H9 (cell line): ENCODE measurements around the gene MITF. TPM values are rescaled to one million over a fixed set of nuclear protein-coding genes. Genes with fewer than 3 reads are reported as not detected.

Source experiments
- DNase-seq: peaks from one replicate; pipeline ENCODE4 v3.0.0-alpha.2; 2017
- H2AFZ ChIP-seq: one replicate; pipeline ENCODE4 v1.6.1; 2013; ENCODE audit warnings: mild to moderate bottlenecking, low read length, control low read depth, moderate library complexity
- H2AK5ac ChIP-seq: 2 replicates; pipeline ENCODE4 v1.6.1; 2013; ENCODE audit warnings: low read length, control low read depth, mixed read lengths; ENCODE audit not compliant: insufficient read length
- H2BK120ac ChIP-seq: one replicate; pipeline ENCODE4 v1.6.1; 2013; ENCODE audit warnings: low read depth, mild to moderate bottlenecking, low read length, control low read depth, inconsistent platforms; ENCODE audit not compliant: poor library complexity, severe bottlenecking
- H2BK12ac ChIP-seq: 2 replicates; pipeline ENCODE4 v1.6.1; 2013; ENCODE audit warnings: low read length, control low read depth, mixed read lengths, low read depth; ENCODE audit not compliant: insufficient read length
- H2BK15ac ChIP-seq: 2 replicates; pipeline ENCODE4 v1.6.1; 2013; ENCODE audit warnings: low read depth, low read length, control low read depth
- H2BK20ac ChIP-seq: one replicate; pipeline ENCODE4 v1.6.1; 2013; ENCODE audit warnings: low read depth, mild to moderate bottlenecking, low read length, control low read depth, inconsistent platforms; ENCODE audit not compliant: poor library complexity, severe bottlenecking
- H2BK5ac ChIP-seq: 2 replicates; pipeline ENCODE4 v1.6.1; 2013; ENCODE audit warnings: low read length, control low read depth, mixed read lengths; ENCODE audit not compliant: insufficient read length
- H3K14ac ChIP-seq: 2 replicates; pipeline ENCODE4 v1.6.1; 2013; ENCODE audit warnings: low read length, control low read depth; ENCODE audit not compliant: insufficient read depth
- H3K18ac ChIP-seq: 2 replicates; pipeline ENCODE4 v1.6.1; 2013; ENCODE audit warnings: low read depth, mild to moderate bottlenecking, mixed read lengths, low read length, control low read depth; ENCODE audit not compliant: insufficient read length
- H3K23ac ChIP-seq: 2 replicates; pipeline ENCODE4 v1.6.1; 2013; ENCODE audit warnings: low read length, control low read depth, mixed read lengths, low read depth; ENCODE audit not compliant: insufficient read length
- H3K23me2 ChIP-seq: 2 replicates; pipeline ENCODE4 v1.6.1; 2013; ENCODE audit warnings: low read depth, mild to moderate bottlenecking, mixed read lengths, low read length, control low read depth; ENCODE audit not compliant: insufficient read length, poor library complexity, severe bottlenecking
- H3K27ac ChIP-seq: 2 replicates; pipeline ENCODE4 v1.5.1; 2013; ENCODE audit warnings: low read length, control low read depth, mixed read lengths, low read depth; ENCODE audit not compliant: insufficient read length
- H3K27me3 ChIP-seq: 2 replicates; pipeline ENCODE4 v1.6.1; 2013; ENCODE audit warnings: low read length, control low read depth, inconsistent platforms; ENCODE audit not compliant: insufficient read depth
- H3K4ac ChIP-seq: 2 replicates; pipeline ENCODE4 v1.6.1; 2013; ENCODE audit warnings: low read depth, mild to moderate bottlenecking, control low read depth, inconsistent platforms, low read length, moderate library complexity
- H3K4me1 ChIP-seq: 2 replicates; pipeline ENCODE4 v1.6.1; 2013; ENCODE audit warnings: low read length, control low read depth, inconsistent platforms; ENCODE audit not compliant: insufficient read depth
- H3K4me2 ChIP-seq: 2 replicates; pipeline ENCODE4 v1.6.1; 2013; ENCODE audit warnings: low read length, control low read depth, mixed read lengths; ENCODE audit not compliant: insufficient read length, insufficient read depth
- H3K56ac ChIP-seq: 2 replicates; pipeline ENCODE4 v1.6.1; 2013; ENCODE audit warnings: low read depth, mild to moderate bottlenecking, mixed read lengths, low read length, control low read depth; ENCODE audit not compliant: insufficient read length
- H3K79me1 ChIP-seq: 2 replicates; pipeline ENCODE4 v1.6.1; 2013; ENCODE audit warnings: low read depth, mild to moderate bottlenecking, moderate library complexity, low read length, control low read depth, inconsistent platforms; ENCODE audit not compliant: insufficient read depth, poor library complexity, severe bottlenecking
- H3K79me2 ChIP-seq: 2 replicates; pipeline ENCODE4 v1.6.1; 2013; ENCODE audit warnings: low read length, control low read depth, inconsistent platforms; ENCODE audit not compliant: insufficient read depth
- H3K9ac ChIP-seq: 2 replicates; pipeline ENCODE4 v1.6.1; 2013; ENCODE audit warnings: low read length, control low read depth, mixed read lengths; ENCODE audit not compliant: insufficient read length; ENCODE audit errors: extremely low read depth
- H3K9me3 ChIP-seq: one replicate; pipeline ENCODE4 v1.6.1; 2013; ENCODE audit warnings: low read depth, low read length, inconsistent platforms; ENCODE audit not compliant: control insufficient read depth
- H3T11ph ChIP-seq: one replicate; pipeline ENCODE4 v1.6.1; 2013; ENCODE audit warnings: mild to moderate bottlenecking, low read length, control low read depth, inconsistent platforms
- H4K20me1 ChIP-seq: one replicate; pipeline ENCODE4 v1.6.1; 2013; ENCODE audit not compliant: control insufficient read depth, insufficient read length, insufficient read depth
- H4K5ac ChIP-seq: 2 replicates; pipeline ENCODE4 v1.6.1; 2013; ENCODE audit warnings: low read depth, mild to moderate bottlenecking, mixed read lengths, low read length, control low read depth; ENCODE audit not compliant: insufficient read length
- H4K8ac ChIP-seq: replicated peaks from 2 replicates; pipeline ENCODE4 v1.6.1; 2013; ENCODE audit warnings: low read length, control low read depth, mixed read lengths, low read depth; ENCODE audit not compliant: insufficient read length
- H4K91ac ChIP-seq: 2 replicates; pipeline ENCODE4 v1.6.1; 2013; ENCODE audit warnings: low read depth, mild to moderate bottlenecking, moderate library complexity, mixed read lengths, low read length, control low read depth; ENCODE audit not compliant: insufficient read length
- H3K27ac Mint-ChIP-seq, 3 experiments: 2 replicates in 2 of 3; 3 replicates in 1 of 3; pipeline ENCODE4 v1.8.0; 2020 to 2021; ENCODE audit warnings: mixed read lengths in 3 of 3, mild to moderate bottlenecking in 1 of 3, moderate library complexity in 1 of 3
- H3K27me3 Mint-ChIP-seq: 2 replicates; pipeline ENCODE4 v1.8.0; 2021; ENCODE audit warnings: low read depth, mild to moderate bottlenecking, moderate library complexity, mixed read lengths
- H3K36me3 Mint-ChIP-seq, 3 experiments: 2 replicates in 2 of 3; 3 replicates in 1 of 3; pipeline ENCODE4 v1.8.0; 2020 to 2021; ENCODE audit warnings: low read depth in 3 of 3, mixed read lengths in 3 of 3; ENCODE audit not compliant: insufficient read depth in 1 of 3
- H3K4me1 Mint-ChIP-seq, 2 experiments: 2 replicates each; pipeline ENCODE4 v1.8.0; 2020; ENCODE audit warnings: mixed read lengths in 2 of 2
- H3K4me3 Mint-ChIP-seq, 2 experiments: 2 replicates in 1 of 2; 3 replicates in 1 of 2; pipeline ENCODE4 v1.8.0; 2020 to 2021; ENCODE audit warnings: mild to moderate bottlenecking in 2 of 2, mixed read lengths in 2 of 2, moderate library complexity in 1 of 2
- H3K9me3 Mint-ChIP-seq, 2 experiments: 2 replicates in 1 of 2; 3 replicates in 1 of 2; pipeline ENCODE4 v1.8.0; 2020; ENCODE audit warnings: mild to moderate bottlenecking in 2 of 2, mixed read lengths in 2 of 2, moderate library complexity in 1 of 2
- whole genome bisulfite sequencing: extraction: QIAGEN DNeasy Blood & Tissue Kit; methylation state at CpG from one replicate; pipeline ENCODE4 v1.1.7; 2013; ENCODE audit warnings: missing lambda C conversion rate, low lambda C conversion rate, mixed read lengths; ENCODE audit not compliant: insufficient read length; ENCODE audit errors: extremely low coverage; 5-methylcytosine and 5-hydroxymethylcytosine counted together
- total RNA-seq: library from RNA; stranded (reverse); gene quantifications from 2 replicates; pipeline ENCODE4 v1.2.1, GENCODE V29; 2021
- TF ChIP-seq, protein P1 (sequence below): fragments of 200-600 bp; sonication (generic); conservative IDR thresholded peaks from 3 replicates; pipeline ENCODE4 v1.8.0; 2021; ENCODE audit warnings: antibody characterized with exemption, mild to moderate bottlenecking

Gene MITF
- total RNA-seq, 1 experiment from 2014 or later: 0.81 TPM

DNA sequence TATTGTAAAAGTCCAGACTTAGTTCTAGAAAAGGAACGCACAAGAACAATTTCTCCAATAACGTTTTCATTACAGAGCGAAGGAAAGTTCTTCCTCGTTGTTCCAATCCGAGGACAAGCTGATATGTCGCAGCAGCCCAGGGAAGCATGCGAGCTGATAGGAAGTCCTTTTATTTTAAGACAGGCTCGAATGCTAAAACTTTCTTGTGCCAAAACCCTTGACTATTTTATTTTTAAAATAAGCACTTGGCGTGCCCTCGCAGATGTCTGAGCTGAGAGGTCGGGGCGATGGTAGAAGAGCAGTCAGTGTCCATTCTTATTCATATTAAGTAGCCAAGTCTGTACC, 433 bp upstream of the MITF start:
- TF ChIP-seq, protein P1, sequence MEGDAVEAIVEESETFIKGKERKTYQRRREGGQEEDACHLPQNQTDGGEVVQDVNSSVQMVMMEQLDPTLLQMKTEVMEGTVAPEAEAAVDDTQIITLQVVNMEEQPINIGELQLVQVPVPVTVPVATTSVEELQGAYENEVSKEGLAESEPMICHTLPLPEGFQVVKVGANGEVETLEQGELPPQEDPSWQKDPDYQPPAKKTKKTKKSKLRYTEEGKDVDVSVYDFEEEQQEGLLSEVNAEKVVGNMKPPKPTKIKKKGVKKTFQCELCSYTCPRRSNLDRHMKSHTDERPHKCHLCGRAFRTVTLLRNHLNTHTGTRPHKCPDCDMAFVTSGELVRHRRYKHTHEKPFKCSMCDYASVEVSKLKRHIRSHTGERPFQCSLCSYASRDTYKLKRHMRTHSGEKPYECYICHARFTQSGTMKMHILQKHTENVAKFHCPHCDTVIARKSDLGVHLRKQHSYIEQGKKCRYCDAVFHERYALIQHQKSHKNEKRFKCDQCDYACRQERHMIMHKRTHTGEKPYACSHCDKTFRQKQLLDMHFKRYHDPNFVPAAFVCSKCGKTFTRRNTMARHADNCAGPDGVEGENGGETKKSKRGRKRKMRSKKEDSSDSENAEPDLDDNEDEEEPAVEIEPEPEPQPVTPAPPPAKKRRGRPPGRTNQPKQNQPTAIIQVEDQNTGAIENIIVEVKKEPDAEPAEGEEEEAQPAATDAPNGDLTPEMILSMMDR: no peak
- Histone ChIP-seq H2BK12ac (no peak overlapping the region), H3K79me1 (no peaks in the 10 kb centered on the region), H2BK20ac (no peak overlapping the region), H2BK120ac (no peak overlapping the region), H2BK15ac (no peak overlapping the region), H4K5ac (no peak overlapping the region), H3K23me2 (peaks cover 7% of the 10 kb centered on the region), H3K56ac (no peak overlapping the region), H2AK5ac (no peak overlapping the region), H3K4me1 (no peaks in the 10 kb centered on the region), H3K23ac (no peak overlapping the region), H3K9me3 (no peaks in the 10 kb centered on the region), H4K8ac (no peak overlapping the region), H3K27me3 (peaks cover 5% of the 10 kb centered on the region; the same call in 1 of the 2 replicates), H4K20me1 (no peaks in the 10 kb centered on the region), H3K79me2 (no peaks in the 10 kb centered on the region), H3K4ac (no peak overlapping the region), H3T11ph (no peak overlapping the region), H3K9ac (no peak overlapping the region), H3K18ac (no peak overlapping the region), H4K91ac (no peak overlapping the region), H3K4me2 (peak overlapping the region; percentile 97), H3K14ac (no peak overlapping the region), H2AFZ (peak overlapping the region; percentile 71), H3K27ac (no peak overlapping the region), H2BK5ac (no peak overlapping the region)
- H3K4me3 Mint-ChIP-seq: peak overlapping the region; percentile 81
- H3K27me3 Mint-ChIP-seq: peaks cover 69% of the 10 kb centered on the region
- H3K27ac Mint-ChIP-seq: no peak overlapping the region
- H3K9me3 Mint-ChIP-seq: no peaks in the 10 kb centered on the region; a peak in 1 of 5 replicates
- peaks cover 14 to 15% of the 10 kb centered on the region in 2 experiments for H3K4me1 Mint-ChIP-seq
- no peak for DNase-seq
- WGBS: no CpG with 5 or more reads among the region's 12 CpGs
- H3K36me3 Mint-ChIP-seq: no peaks in the 10 kb centered on the region
